Right forelimb (tissue), 1 donor: ENCODE measurements around the gene F3.

ENCODE experiments used
- DNase-seq: peaks from one replicate; pipeline ENCODE4 v3.0.0-alpha.2; 2018

The F3 gene

GRCh38 chr1:94552071-94552586 lies 10.6 kb upstream of the F3 start:
- no peak for DNase-seq

GRCh38 chr1:94551449-94551848 lies 9.9 kb upstream of the F3 start:
- DNase-seq, result no peak

GRCh38 chr1:94550800-94551241 lies 9.3 kb upstream of the F3 start:
- no peak for DNase-seq

- DNase-seq, result no peak
Observed at GRCh38 chr1:94550396-94550795, 8.8 kb upstream of the F3 start.

GRCh38 chr1:94549706-94550105 lies 8.1 kb upstream of the F3 start:
- no peak for DNase-seq

GRCh38 chr1:94544706-94545490 lies 3.3 kb upstream of the F3 start:
- no peak for DNase-seq

- DNase-seq, result no peak
Observed at GRCh38 chr1:94543893-94544635, 2.5 kb upstream of the F3 start.

GRCh38 chr1:94543001-94543400 lies 1.4 kb upstream of the F3 start:
- DNase-seq, result no peak

GRCh38 chr1:94542088-94542870 lies 720 bp upstream of the F3 start:
- peak; percentile 55 for DNase-seq

- DNase-seq, result no peak
Observed at GRCh38 chr1:94540440-94541245, 916 bp downstream of the F3 start.

GRCh38 chr1:94539496-94539895 lies 2.1 kb downstream of the F3 start:
- no peak for DNase-seq

GRCh38 chr1:94538243-94538827 lies 3.2 kb downstream of the F3 start:
- no peak for DNase-seq

- no peak for DNase-seq
Observed at GRCh38 chr1:94537254-94537653, 4.3 kb downstream of the F3 start.

GRCh38 chr1:94535879-94536278 lies 5.7 kb downstream of the F3 start:
- no peak for DNase-seq

- no peak for DNase-seq
Observed at GRCh38 chr1:94535095-94535494, 6.5 kb downstream of the F3 start.

GRCh38 chr1:94532077-94532476 lies 9.5 kb downstream of the F3 start:
- DNase-seq, result no peak

GRCh38 chr1:94531664-94532063 lies 9.9 kb downstream of the F3 start:
- no peak for DNase-seq

GRCh38 chr1:94530373-94530878 lies 11.1 kb downstream of the F3 start:
- no peak for DNase-seq

GRCh38 chr1:94529416-94529815 lies 12.1 kb downstream of the F3 start:
- no peak for DNase-seq

GRCh38 chr1:94528826-94529225 lies 12.7 kb downstream of the F3 start:
- no peak for DNase-seq

- no peak for DNase-seq
Observed at GRCh38 chr1:94528299-94528698, 13.3 kb downstream of the F3 start.
